Measurements from ENCODE around the gene VSTM2B. TPM values are rescaled to one million over a fixed set of nuclear protein-coding genes. Genes with fewer than 3 reads are reported as not detected.

The VSTM2B gene
- total RNA-seq, 1 donor from 2014 or later = 0.21 TPM

GRCh38 chr19:29564574-29565005 lies 38.8 kb downstream of the VSTM2B start:
- no peaks in the 10 kb centered on the region for H3K4me1 Mint-ChIP-seq
- H3K36me3 Mint-ChIP-seq (ENCODE audit: low read depth) = no peaks in the 10 kb centered on the region
- H3K9me3 Mint-ChIP-seq = no peaks in the 10 kb centered on the region
- peaks cover 51% of the 10 kb centered on the region for H3K27me3 Mint-ChIP-seq (ENCODE audit: low read depth)
- no peak overlapping the region for H3K27ac Mint-ChIP-seq (ENCODE audit: unreplicated experiment)
- DNase-seq (ENCODE audit: low read depth, low spot score) = no peak
- TF ChIP-seq CTCF (conservative IDR thresholded peaks at IDR 0.05) = no peak
- no peak overlapping the region for H3K4me3 Mint-ChIP-seq

DNA sequence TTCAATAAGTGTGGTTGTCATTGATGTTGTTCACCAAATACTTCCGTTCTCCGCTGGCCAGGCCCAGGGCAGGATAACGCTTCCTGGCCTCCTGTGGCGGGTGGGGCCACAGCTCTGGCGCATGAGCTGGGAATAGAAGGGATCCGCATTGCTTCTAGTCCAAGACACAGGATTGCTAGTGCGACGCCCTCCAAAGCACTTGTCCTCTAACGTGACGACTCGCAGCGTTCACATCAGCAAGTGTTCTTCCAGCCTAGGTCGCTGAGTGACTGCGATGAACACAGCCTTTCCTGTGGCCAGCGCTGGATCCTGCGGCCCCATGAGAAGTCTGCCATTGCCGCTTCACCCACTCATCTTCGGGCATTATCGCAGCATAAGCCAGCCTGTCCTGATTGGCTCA lies 39.4 kb downstream of the VSTM2B start:
- Mint-ChIP-seq H3K4me1 (no peaks in the 10 kb centered on the region), H3K9me3 (no peaks in the 10 kb centered on the region), H3K4me3 (no peak overlapping the region), H3K27me3 (ENCODE audit: low read depth) (peaks cover 54% of the 10 kb centered on the region), H3K27ac (ENCODE audit: unreplicated experiment) (no peak overlapping the region), H3K36me3 (ENCODE audit: low read depth) (no peaks in the 10 kb centered on the region)
- DNase-seq (ENCODE audit: low read depth, low spot score) = no peak
- TF ChIP-seq CTCF (conservative IDR thresholded peaks at IDR 0.05) = no peak

- Mint-ChIP-seq H3K27ac (ENCODE audit: unreplicated experiment) (no peak overlapping the region), H3K4me1 (no peaks in the 10 kb centered on the region), H3K36me3 (ENCODE audit: low read depth) (no peaks in the 10 kb centered on the region), H3K27me3 (ENCODE audit: low read depth) (peaks cover 67% of the 10 kb centered on the region), H3K9me3 (no peaks in the 10 kb centered on the region), H3K4me3 (no peak overlapping the region)
- no peak for TF ChIP-seq CTCF (conservative IDR thresholded peaks at IDR 0.05)
- no peak for DNase-seq (ENCODE audit: low read depth, low spot score)
These were observed 40.8 kb downstream of the VSTM2B start for GRCh38 chr19:29566496-29567054.

GRCh38 chr19:29567366-29567915 lies 41.6 kb downstream of the VSTM2B start:
- no peaks in the 10 kb centered on the region for H3K4me1 Mint-ChIP-seq
- no peak overlapping the region for H3K27ac Mint-ChIP-seq (ENCODE audit: unreplicated experiment)
- no peak for DNase-seq (ENCODE audit: low read depth, low spot score)
- no peak overlapping the region for H3K4me3 Mint-ChIP-seq
- H3K27me3 Mint-ChIP-seq (ENCODE audit: low read depth) = peaks cover 69% of the 10 kb centered on the region
- H3K36me3 Mint-ChIP-seq (ENCODE audit: low read depth) = no peaks in the 10 kb centered on the region
- no peaks in the 10 kb centered on the region for H3K9me3 Mint-ChIP-seq
- TF ChIP-seq CTCF (conservative IDR thresholded peaks at IDR 0.05) = no peak

DNA sequence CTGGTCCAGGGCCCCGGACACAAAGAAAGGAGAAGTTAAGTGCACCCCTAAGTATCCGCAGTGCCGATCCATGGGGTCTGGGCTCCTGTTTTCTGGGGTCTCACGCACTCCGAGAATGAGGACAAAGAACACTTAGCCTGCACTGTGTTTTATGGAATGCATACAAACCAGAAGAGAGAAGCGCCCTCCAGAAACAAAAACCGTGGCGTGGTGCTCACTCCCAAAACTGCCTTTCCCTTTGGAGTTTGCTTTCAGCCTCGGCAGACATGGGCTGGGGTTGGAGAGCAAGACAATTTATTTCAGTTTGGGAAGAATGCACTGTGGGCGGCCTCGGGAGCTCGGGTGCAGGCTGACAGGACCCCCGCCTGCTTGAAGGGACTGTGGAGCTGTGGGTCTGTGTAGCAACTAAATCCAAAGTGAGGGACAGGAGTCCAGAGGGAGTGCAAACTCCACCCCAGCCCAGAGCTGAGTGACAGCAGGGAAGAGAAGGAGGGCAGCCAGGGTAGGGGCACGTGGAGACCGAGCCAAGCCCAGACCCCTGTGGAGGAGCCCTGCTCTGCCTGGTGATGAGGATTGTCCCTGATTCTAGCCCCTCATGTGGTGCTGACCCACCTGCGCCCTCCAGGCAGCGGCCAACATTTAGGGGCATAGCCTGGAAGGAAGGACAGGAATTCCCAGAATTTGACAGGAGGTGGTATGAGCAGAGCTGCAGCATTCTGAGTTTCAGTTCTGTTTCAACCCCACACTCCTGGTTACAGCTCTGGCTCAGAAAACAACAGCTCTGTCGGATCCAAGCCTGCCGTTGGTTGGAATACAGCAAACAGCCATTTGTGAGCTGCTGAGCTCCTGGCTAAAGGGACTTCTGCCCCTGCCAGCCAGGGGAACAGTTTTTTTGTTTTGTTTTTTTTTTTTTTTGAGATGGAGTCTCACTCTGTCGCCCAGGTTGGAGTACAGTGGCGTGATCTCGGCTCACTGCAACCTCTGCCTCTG lies 42.5 kb downstream of the VSTM2B start:
- Mint-ChIP-seq H3K4me1 (no peaks in the 10 kb centered on the region), H3K27me3 (ENCODE audit: low read depth) (peaks cover 72% of the 10 kb centered on the region), H3K4me3 (no peak overlapping the region), H3K36me3 (ENCODE audit: low read depth) (no peaks in the 10 kb centered on the region), H3K27ac (ENCODE audit: unreplicated experiment) (no peak overlapping the region), H3K9me3 (no peaks in the 10 kb centered on the region)
- DNase-seq (ENCODE audit: low read depth, low spot score) = no peak
- TF ChIP-seq CTCF (conservative IDR thresholded peaks at IDR 0.05) = no peak
